H9 (cell line): ENCODE measurements around the gene KRT13. TPM values are rescaled to one million over a fixed set of nuclear protein-coding genes. Genes with fewer than 3 reads are reported as not detected.

Experiments used
- DNase-seq: peaks from one replicate; pipeline ENCODE4 v3.0.0-alpha.2; 2017
- H2AFZ ChIP-seq: one replicate; pipeline ENCODE4 v1.6.1; 2013; ENCODE audit warnings: mild to moderate bottlenecking, low read length, control low read depth, moderate library complexity
- H2AK5ac ChIP-seq: 2 replicates; pipeline ENCODE4 v1.6.1; 2013; ENCODE audit warnings: low read length, control low read depth, mixed read lengths; ENCODE audit not compliant: insufficient read length
- H2BK120ac ChIP-seq: one replicate; pipeline ENCODE4 v1.6.1; 2013; ENCODE audit warnings: low read depth, mild to moderate bottlenecking, low read length, control low read depth, inconsistent platforms; ENCODE audit not compliant: poor library complexity, severe bottlenecking
- H2BK12ac ChIP-seq: 2 replicates; pipeline ENCODE4 v1.6.1; 2013; ENCODE audit warnings: low read length, control low read depth, mixed read lengths, low read depth; ENCODE audit not compliant: insufficient read length
- H2BK15ac ChIP-seq: 2 replicates; pipeline ENCODE4 v1.6.1; 2013; ENCODE audit warnings: low read depth, low read length, control low read depth
- H2BK20ac ChIP-seq: one replicate; pipeline ENCODE4 v1.6.1; 2013; ENCODE audit warnings: low read depth, mild to moderate bottlenecking, low read length, control low read depth, inconsistent platforms; ENCODE audit not compliant: poor library complexity, severe bottlenecking
- H2BK5ac ChIP-seq: 2 replicates; pipeline ENCODE4 v1.6.1; 2013; ENCODE audit warnings: low read length, control low read depth, mixed read lengths; ENCODE audit not compliant: insufficient read length
- H3K14ac ChIP-seq: 2 replicates; pipeline ENCODE4 v1.6.1; 2013; ENCODE audit warnings: low read length, control low read depth; ENCODE audit not compliant: insufficient read depth
- H3K18ac ChIP-seq: 2 replicates; pipeline ENCODE4 v1.6.1; 2013; ENCODE audit warnings: low read depth, mild to moderate bottlenecking, mixed read lengths, low read length, control low read depth; ENCODE audit not compliant: insufficient read length
- H3K23ac ChIP-seq: 2 replicates; pipeline ENCODE4 v1.6.1; 2013; ENCODE audit warnings: low read length, control low read depth, mixed read lengths, low read depth; ENCODE audit not compliant: insufficient read length
- H3K23me2 ChIP-seq: 2 replicates; pipeline ENCODE4 v1.6.1; 2013; ENCODE audit warnings: low read depth, mild to moderate bottlenecking, mixed read lengths, low read length, control low read depth; ENCODE audit not compliant: insufficient read length, poor library complexity, severe bottlenecking
- H3K27ac ChIP-seq: 2 replicates; pipeline ENCODE4 v1.5.1; 2013; ENCODE audit warnings: low read length, control low read depth, mixed read lengths, low read depth; ENCODE audit not compliant: insufficient read length
- H3K27me3 ChIP-seq: 2 replicates; pipeline ENCODE4 v1.6.1; 2013; ENCODE audit warnings: low read length, control low read depth, inconsistent platforms; ENCODE audit not compliant: insufficient read depth
- H3K4ac ChIP-seq: 2 replicates; pipeline ENCODE4 v1.6.1; 2013; ENCODE audit warnings: low read depth, mild to moderate bottlenecking, control low read depth, inconsistent platforms, low read length, moderate library complexity
- H3K4me1 ChIP-seq: 2 replicates; pipeline ENCODE4 v1.6.1; 2013; ENCODE audit warnings: low read length, control low read depth, inconsistent platforms; ENCODE audit not compliant: insufficient read depth
- H3K4me2 ChIP-seq: 2 replicates; pipeline ENCODE4 v1.6.1; 2013; ENCODE audit warnings: low read length, control low read depth, mixed read lengths; ENCODE audit not compliant: insufficient read length, insufficient read depth
- H3K56ac ChIP-seq: 2 replicates; pipeline ENCODE4 v1.6.1; 2013; ENCODE audit warnings: low read depth, mild to moderate bottlenecking, mixed read lengths, low read length, control low read depth; ENCODE audit not compliant: insufficient read length
- H3K79me1 ChIP-seq: 2 replicates; pipeline ENCODE4 v1.6.1; 2013; ENCODE audit warnings: low read depth, mild to moderate bottlenecking, moderate library complexity, low read length, control low read depth, inconsistent platforms; ENCODE audit not compliant: insufficient read depth, poor library complexity, severe bottlenecking
- H3K79me2 ChIP-seq: 2 replicates; pipeline ENCODE4 v1.6.1; 2013; ENCODE audit warnings: low read length, control low read depth, inconsistent platforms; ENCODE audit not compliant: insufficient read depth
- H3K9ac ChIP-seq: 2 replicates; pipeline ENCODE4 v1.6.1; 2013; ENCODE audit warnings: low read length, control low read depth, mixed read lengths; ENCODE audit not compliant: insufficient read length; ENCODE audit errors: extremely low read depth
- H3K9me3 ChIP-seq: one replicate; pipeline ENCODE4 v1.6.1; 2013; ENCODE audit warnings: low read depth, low read length, inconsistent platforms; ENCODE audit not compliant: control insufficient read depth
- H3T11ph ChIP-seq: one replicate; pipeline ENCODE4 v1.6.1; 2013; ENCODE audit warnings: mild to moderate bottlenecking, low read length, control low read depth, inconsistent platforms
- H4K20me1 ChIP-seq: one replicate; pipeline ENCODE4 v1.6.1; 2013; ENCODE audit not compliant: control insufficient read depth, insufficient read length, insufficient read depth
- H4K5ac ChIP-seq: 2 replicates; pipeline ENCODE4 v1.6.1; 2013; ENCODE audit warnings: low read depth, mild to moderate bottlenecking, mixed read lengths, low read length, control low read depth; ENCODE audit not compliant: insufficient read length
- H4K8ac ChIP-seq: replicated peaks from 2 replicates; pipeline ENCODE4 v1.6.1; 2013; ENCODE audit warnings: low read length, control low read depth, mixed read lengths, low read depth; ENCODE audit not compliant: insufficient read length
- H4K91ac ChIP-seq: 2 replicates; pipeline ENCODE4 v1.6.1; 2013; ENCODE audit warnings: low read depth, mild to moderate bottlenecking, moderate library complexity, mixed read lengths, low read length, control low read depth; ENCODE audit not compliant: insufficient read length
- H3K27ac Mint-ChIP-seq, 3 experiments: 2 replicates in 2 of 3; 3 replicates in 1 of 3; pipeline ENCODE4 v1.8.0; 2020 to 2021; ENCODE audit warnings: mixed read lengths in 3 of 3, mild to moderate bottlenecking in 1 of 3, moderate library complexity in 1 of 3
- H3K27me3 Mint-ChIP-seq: 2 replicates; pipeline ENCODE4 v1.8.0; 2021; ENCODE audit warnings: low read depth, mild to moderate bottlenecking, moderate library complexity, mixed read lengths
- H3K36me3 Mint-ChIP-seq, 3 experiments: 2 replicates in 2 of 3; 3 replicates in 1 of 3; pipeline ENCODE4 v1.8.0; 2020 to 2021; ENCODE audit warnings: low read depth in 3 of 3, mixed read lengths in 3 of 3; ENCODE audit not compliant: insufficient read depth in 1 of 3
- H3K4me1 Mint-ChIP-seq, 2 experiments: 2 replicates each; pipeline ENCODE4 v1.8.0; 2020; ENCODE audit warnings: mixed read lengths in 2 of 2
- H3K4me3 Mint-ChIP-seq, 2 experiments: 2 replicates in 1 of 2; 3 replicates in 1 of 2; pipeline ENCODE4 v1.8.0; 2020 to 2021; ENCODE audit warnings: mild to moderate bottlenecking in 2 of 2, mixed read lengths in 2 of 2, moderate library complexity in 1 of 2
- H3K9me3 Mint-ChIP-seq, 2 experiments: 2 replicates in 1 of 2; 3 replicates in 1 of 2; pipeline ENCODE4 v1.8.0; 2020; ENCODE audit warnings: mild to moderate bottlenecking in 2 of 2, mixed read lengths in 2 of 2, moderate library complexity in 1 of 2
- WGBS: extraction: QIAGEN DNeasy Blood & Tissue Kit; methylation state at CpG from one replicate; pipeline ENCODE4 v1.1.7; 2013; ENCODE audit warnings: missing lambda C conversion rate, low lambda C conversion rate, mixed read lengths; ENCODE audit not compliant: insufficient read length; ENCODE audit errors: extremely low coverage; 5-methylcytosine and 5-hydroxymethylcytosine counted together
- total RNA-seq: library from RNA; stranded (reverse); gene quantifications from 2 replicates; pipeline ENCODE4 v1.2.1, GENCODE V29; 2021
- TF ChIP-seq, protein P1 (sequence below): fragments of 200-600 bp; sonication (generic); conservative IDR thresholded peaks from 3 replicates; pipeline ENCODE4 v1.8.0; 2021; ENCODE audit warnings: antibody characterized with exemption, mild to moderate bottlenecking

Gene KRT13
- total RNA-seq, 1 experiment from 2014 or later: not detected

GRCh38 chr17:41480136-41480535 lies 25.3 kb downstream of the KRT13 start:
- WGBS: no CpG with 5 or more reads among the region's 2 CpGs
- no peaks in the 10 kb centered on the region for H3K36me3 Mint-ChIP-seq
- peaks cover 4% of the 10 kb centered on the region for H3K27me3 Mint-ChIP-seq

More at GRCh38 chr17:41480136-41480535, 25.3 kb downstream of the KRT13 start:
- H3K56ac ChIP-seq: no peak overlapping the region
- H3K9ac ChIP-seq: no peak overlapping the region
- no peak overlapping the region for H4K5ac ChIP-seq
- H3K4me2 ChIP-seq: no peak overlapping the region
- no peaks in the 10 kb centered on the region for H3K23me2 ChIP-seq
- H2BK5ac ChIP-seq: no peak overlapping the region
- H3K27ac ChIP-seq: no peak overlapping the region
- peaks cover 0 to 8% of the 10 kb centered on the region in 2 experiments; a peak in 3 of 4 replicates for H3K4me1 Mint-ChIP-seq
- no peak overlapping the region for H4K91ac ChIP-seq
- no peak overlapping the region for H2BK15ac ChIP-seq
- TF ChIP-seq, protein P1, sequence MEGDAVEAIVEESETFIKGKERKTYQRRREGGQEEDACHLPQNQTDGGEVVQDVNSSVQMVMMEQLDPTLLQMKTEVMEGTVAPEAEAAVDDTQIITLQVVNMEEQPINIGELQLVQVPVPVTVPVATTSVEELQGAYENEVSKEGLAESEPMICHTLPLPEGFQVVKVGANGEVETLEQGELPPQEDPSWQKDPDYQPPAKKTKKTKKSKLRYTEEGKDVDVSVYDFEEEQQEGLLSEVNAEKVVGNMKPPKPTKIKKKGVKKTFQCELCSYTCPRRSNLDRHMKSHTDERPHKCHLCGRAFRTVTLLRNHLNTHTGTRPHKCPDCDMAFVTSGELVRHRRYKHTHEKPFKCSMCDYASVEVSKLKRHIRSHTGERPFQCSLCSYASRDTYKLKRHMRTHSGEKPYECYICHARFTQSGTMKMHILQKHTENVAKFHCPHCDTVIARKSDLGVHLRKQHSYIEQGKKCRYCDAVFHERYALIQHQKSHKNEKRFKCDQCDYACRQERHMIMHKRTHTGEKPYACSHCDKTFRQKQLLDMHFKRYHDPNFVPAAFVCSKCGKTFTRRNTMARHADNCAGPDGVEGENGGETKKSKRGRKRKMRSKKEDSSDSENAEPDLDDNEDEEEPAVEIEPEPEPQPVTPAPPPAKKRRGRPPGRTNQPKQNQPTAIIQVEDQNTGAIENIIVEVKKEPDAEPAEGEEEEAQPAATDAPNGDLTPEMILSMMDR: no peak
- H3K79me1 ChIP-seq: no peaks in the 10 kb centered on the region
- H2BK12ac ChIP-seq: no peak overlapping the region
- no peak overlapping the region for H3K4me3 Mint-ChIP-seq
- H3K27ac Mint-ChIP-seq: no peak overlapping the region
- H3K9me3 Mint-ChIP-seq: no peaks in the 10 kb centered on the region
- H3K9me3 ChIP-seq: no peaks in the 10 kb centered on the region
- H2BK120ac ChIP-seq: no peak overlapping the region
- no peak overlapping the region for H2AFZ ChIP-seq
- no peak for DNase-seq
- H3K27me3 ChIP-seq: no peaks in the 10 kb centered on the region
- no peak overlapping the region for H3K14ac ChIP-seq
- no peaks in the 10 kb centered on the region for H3K4me1 ChIP-seq
- H2AK5ac ChIP-seq: no peak overlapping the region
- H4K20me1 ChIP-seq: no peaks in the 10 kb centered on the region
- H3T11ph ChIP-seq: no peak overlapping the region
- H3K18ac ChIP-seq: no peak overlapping the region
- H3K79me2 ChIP-seq: no peaks in the 10 kb centered on the region
- H4K8ac ChIP-seq: no peak overlapping the region
- no peak overlapping the region for H3K23ac ChIP-seq
- H3K4ac ChIP-seq: no peak overlapping the region
- H2BK20ac ChIP-seq: no peak overlapping the region
